Activated CD4-positive, alpha-beta T cell treated with anti-CD3 and anti-CD28 coated beads, Interleukin-10, Interleukin-2, amounts not matched to agents 100 ng/mL and 50 ng/mL, durations not matched to agents 16 hours and 8 hours (primary cell): ENCODE data around the gene ARSG.
"Not testable (repeated sequence)": the region's sequence is repeated elsewhere in the genome, so short reads cannot be mapped to it uniquely, and the experiment has no call there.

Experiments used
- DNase-seq: peaks from one replicate; pipeline ENCODE4 v3.0.0-alpha.2; 2020

ARSG gene

DNA sequence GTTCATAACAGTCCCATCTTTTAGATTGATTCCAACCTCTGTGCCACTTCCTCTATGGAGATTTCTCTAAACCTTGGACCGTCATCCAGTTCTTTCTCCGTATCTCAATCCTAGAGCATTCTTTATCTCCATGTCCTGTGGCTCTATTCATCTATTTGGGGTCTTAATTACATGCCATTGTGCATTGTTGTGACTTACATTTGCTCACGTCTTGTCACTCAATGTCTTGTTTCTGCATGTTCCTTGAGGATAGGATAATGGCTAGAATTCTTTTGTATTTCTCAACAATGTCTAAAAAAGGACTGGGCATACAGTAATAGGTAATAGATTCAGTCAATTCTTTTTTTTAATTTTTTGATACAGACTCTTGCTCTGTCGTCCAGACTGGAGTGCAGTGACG lies 50.2 kb downstream of the ARSG start:
- no peak for DNase-seq

GRCh38 chr17:68343976-68344375 lies 52.7 kb downstream of the ARSG start:
- DNase-seq = no peak

DNA sequence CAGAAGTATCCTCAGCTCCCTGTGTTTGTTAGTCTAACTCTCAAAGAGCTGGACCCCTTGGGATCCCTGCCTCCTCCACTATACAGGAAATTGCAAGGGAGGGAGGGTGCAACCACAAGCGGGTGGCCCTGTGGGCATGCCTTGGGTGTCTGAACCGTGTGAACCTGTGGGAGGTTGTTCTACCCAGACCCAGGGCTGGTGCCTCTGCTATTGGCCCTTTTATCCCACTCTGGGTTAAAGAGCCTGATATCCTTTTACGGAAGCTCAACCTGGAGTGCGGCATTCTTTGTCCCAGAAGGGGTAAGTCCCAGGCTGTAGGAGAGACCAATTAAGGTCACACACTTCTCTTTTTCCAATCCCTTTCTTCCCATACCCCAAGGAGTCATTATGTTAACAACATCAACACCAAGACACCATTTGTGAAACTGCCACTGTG lies 53.4 kb downstream of the ARSG start:
- DNase-seq = peak; percentile 57

GRCh38 chr17:68346448-68346847 lies 55.2 kb downstream of the ARSG start:
- DNase-seq = peak; percentile 92

DNA sequence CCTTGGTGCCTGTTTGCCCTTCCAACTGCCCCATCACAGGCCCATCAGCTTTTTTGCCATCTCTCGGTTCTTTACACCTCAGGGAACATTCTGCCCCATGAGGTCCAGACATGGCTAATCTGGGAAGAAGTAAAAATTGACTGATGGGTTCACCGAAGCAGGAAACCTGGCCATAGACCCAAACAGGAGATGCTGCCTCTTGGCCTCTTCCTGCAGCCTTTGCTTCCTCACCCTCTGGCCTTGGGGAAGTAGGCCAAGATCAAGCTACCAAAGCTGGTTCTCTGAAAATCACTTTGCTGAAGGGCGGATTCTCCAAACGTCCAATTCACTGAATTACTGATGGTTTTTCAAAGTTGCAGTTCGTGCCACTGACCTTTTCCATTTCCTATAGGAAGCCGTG lies 56.1 kb downstream of the ARSG start:
- no peak for DNase-seq

GRCh38 chr17:68349157-68349556 lies 57.9 kb downstream of the ARSG start:
- DNase-seq = peak; percentile 92

DNA sequence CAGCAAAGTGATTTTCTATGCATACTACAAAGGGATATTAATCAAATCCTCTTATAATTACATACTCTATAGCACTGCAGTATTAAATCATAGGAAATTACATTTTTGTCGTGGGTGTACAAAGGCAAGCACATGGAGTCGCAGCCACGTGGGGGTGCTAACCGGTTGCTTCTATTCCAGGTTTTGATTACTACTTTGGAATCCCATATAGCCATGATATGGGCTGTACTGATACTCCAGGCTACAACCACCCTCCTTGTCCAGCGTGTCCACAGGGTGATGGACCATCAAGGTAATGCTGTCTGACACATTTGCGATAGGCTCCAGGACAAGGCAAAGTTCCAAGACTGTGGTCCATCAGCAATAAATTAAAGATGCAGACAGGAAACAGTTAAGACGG lies 60.1 kb downstream of the ARSG start:
- DNase-seq = no peak

DNA sequence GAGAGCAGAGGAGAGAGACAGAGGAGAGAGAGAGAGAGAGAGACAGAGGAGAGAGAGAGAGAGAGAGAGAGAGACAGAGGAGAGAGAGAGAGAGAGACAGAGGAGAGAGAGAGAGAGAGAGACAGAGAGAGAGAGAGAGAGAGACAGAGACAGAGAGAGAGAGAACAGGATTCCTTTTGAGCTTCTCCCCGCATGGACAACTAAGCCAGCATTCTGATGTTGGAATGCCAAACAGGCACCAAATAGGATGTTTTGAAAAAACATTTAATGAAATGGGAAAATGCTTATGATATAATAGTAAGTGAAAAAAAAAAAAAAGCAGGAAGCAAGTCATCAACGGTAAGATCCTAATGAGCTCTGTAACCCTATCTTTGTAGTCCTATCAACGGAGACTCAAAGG lies 60.7 kb downstream of the ARSG start:
- no peak for DNase-seq

DNA sequence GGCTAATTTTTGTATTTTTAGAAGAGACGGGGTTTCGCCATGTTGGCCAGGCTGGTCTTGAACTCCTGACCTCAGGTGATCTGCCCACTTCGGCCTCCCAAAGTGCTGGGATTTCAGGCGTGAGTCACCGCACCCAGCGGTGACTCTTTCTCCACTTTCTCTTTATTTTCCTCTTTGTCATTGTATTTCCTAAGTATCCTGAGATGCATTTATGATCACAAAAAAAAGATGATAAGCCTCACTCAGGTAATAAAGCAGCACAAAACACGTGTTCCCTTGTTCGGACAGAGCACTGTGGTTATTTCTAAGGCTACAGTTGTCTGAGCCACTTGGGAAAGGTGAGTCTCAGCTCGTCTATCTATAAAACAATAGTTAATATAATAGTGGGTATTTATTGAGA lies 61.4 kb downstream of the ARSG start:
- not testable (repeated sequence) for DNase-seq

DNA sequence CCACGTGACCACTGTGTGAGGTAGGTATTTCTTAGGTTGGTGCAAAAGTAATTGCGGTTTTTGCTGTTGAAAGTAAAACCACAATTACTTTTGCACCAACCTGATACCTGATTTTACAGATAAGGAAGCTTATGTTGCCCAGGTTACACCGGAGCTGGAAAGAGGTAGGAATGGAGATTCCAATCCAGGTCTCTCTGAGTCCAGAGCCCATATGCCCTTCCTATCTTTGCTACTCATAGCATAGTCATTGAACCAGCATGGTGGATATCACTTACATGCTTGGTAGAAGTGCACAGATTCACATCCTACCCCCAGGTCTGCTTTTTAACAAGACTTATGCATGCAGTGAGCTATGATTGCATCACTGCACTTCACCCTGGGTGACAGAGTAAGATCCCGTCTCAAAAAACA lies 61.8 kb downstream of the ARSG start:
- peak; percentile 39 for DNase-seq

DNA sequence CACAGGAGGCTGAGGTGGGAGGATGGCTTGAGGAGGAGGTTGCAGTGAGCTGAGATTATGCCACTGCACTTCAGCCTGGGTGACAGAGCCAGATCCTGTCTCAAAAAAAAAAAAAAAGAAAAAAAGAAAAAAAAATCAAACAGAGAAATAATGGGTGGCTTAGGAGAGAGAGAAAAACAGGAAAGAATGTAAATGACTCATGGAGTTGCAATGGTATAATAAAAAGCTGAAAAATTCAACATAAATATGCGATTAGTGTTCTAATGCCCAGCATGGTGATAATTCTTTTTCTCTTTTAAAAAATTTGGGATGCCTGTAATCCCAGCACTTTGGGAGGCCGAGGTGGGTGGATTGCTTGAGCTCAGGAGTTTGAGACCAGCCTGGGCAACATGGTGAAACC lies 63.0 kb downstream of the ARSG start:
- DNase-seq = not testable (repeated sequence)

DNA sequence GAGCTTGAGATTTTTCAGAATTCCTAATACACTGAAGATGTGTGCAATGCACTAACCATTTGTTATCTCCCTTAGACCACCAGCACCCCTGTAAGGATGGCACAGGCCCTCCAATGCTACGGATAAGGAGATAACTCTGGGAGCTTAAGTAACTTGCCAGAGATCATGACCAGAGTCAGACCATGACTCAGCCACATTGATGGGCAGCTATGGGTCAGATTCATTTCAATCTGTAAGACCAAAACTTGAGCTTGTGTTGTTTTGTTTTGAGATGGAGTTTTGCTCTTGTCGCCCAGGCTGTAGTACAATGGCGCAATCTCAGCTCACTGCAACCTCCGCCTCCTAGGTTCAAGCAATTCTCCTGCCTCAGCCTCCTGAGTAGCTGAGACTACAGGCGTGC lies 63.8 kb downstream of the ARSG start:
- peak; percentile 55 for DNase-seq

GRCh38 chr17:68356520-68356919 lies 65.2 kb downstream of the ARSG start:
- DNase-seq = peak; percentile 94

GRCh38 chr17:68356949-68357455 lies 65.7 kb downstream of the ARSG start:
- peak; percentile 49 for DNase-seq

DNA sequence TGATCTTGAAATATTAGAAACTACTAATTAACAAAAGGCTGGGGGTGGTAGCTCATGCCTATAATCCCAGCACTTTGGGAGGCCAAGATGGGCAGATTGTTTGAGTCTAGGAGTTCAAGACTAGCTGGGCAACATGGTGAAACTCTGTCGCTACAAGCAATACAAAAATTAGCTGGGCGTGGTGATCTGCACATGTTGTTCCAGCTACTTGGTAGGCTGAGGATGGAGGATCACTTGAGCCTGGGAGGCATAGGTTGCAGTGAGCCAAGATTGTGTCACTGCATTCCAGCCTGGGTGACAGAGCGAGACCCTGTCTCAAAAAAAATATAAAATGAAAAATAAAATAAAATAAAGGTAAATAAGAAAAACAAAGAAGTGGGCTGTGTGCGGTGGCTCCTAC lies 66.6 kb downstream of the ARSG start:
- DNase-seq = no peak

DNA sequence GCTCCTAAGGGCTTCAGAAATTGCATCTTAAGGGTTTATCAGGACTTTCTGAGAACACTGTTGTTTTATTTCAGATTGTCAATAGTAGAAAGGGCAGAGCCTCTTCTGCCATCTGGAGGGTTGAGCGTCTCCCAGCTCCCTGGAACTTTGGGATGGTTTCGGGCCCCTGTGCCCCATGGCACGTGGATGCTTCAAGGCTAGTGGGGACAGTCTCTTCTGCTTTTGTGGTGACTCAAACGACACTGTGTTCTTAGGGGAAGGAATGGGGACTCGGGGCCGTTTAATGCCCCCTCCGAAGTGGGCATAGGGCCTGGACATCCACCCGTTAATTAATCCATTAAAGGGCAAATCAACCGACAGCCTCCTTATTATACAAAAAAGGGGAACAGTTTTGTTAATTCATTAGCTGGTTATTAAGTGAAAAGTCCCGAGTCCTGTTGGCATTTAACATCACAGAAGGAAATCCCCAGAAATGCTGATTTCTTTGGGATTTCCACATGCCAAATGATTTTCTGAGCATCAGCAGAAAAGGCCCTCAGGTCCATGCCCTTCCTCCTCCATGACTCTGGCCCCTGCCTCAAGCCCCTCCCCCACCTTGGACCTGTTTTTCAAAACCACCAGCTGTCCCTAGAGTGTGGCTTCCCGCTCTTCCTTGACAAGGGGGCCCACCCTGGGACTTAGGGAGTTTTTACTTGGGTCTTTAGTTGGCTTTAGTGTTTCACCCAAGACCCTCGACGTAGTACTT lies 68.7 kb downstream of the ARSG start:
- no peak for DNase-seq

DNA sequence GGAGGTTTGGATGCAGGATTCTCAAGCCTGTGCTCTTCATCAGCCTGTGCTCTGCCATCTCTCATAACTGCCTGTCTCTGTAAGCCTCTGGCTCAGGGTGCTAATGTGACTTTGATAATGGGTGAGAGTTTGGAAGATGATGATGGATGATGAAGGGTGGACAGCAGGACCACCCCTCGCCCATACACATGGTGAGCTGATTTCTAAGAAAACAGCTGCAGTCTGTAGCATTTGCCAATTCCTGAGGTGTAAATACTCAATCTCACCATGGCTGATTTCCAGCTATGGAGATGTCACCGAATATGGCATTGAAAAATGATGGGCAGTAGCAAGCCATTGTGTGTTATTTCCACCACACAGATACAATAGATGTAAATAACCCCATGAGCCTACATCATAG lies 74.2 kb downstream of the ARSG start:
- no peak for DNase-seq

- no peak for DNase-seq
These were observed 77.1 kb downstream of the ARSG start for GRCh38 chr17:68368387-68368786.

- no peak for DNase-seq
These were observed 84.3 kb downstream of the ARSG start for GRCh38 chr17:68375566-68375965.

DNA sequence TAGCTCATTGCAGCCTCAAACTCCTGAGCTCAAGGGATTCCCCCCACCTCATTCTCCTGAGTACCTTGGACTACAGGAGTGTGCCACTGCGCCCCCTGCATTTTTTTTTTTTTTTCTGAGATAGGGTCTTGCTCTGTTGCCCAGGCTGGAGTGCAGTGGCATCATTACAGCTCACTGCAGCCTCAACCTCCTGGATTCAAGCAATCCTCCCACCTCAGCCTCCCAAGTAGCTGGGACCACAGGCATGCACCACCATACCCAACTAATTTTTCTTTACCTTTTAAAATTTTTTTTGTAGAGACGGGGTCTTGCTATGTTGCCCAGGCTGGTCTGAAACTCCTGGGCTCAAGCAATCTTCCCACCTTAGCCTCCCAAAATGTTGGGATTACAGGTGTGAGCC lies 84.9 kb downstream of the ARSG start:
- DNase-seq = not testable (repeated sequence)

DNA sequence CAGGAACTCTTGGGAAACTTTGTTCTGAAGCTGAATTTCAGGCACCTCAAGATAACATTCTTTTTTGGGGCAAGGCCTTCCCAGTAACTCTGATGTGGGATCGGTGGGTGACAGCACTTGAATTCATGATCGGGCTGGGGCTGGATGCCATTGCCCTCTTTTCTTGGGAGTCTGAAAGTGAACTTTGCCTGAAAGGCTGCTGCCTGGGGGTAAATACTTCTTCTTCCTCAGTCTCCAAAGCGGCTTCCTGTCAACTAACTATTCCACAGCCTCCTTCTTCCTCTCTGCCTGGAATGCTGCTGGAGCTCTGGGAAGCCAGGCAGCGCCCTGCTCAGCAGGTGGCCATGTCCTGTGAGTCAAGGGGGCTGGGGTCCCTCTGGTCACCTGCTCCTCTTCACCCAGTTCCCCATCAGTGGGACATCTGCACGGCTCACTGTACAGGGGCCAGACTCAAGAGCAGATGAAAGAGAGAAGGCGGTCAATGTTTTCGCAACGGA lies 86.5 kb downstream of the ARSG start:
- no peak for DNase-seq

- no peak for DNase-seq
These were observed 87.2 kb downstream of the ARSG start for GRCh38 chr17:68378268-68379176.

- DNase-seq = no peak
These were observed 87.8 kb downstream of the ARSG start for GRCh38 chr17:68379177-68379510.
